HG02981 (cell line): ENCODE data around the gene SETDB2.
A peak's percentile ranks its signal among the peaks of the same experiment; 100 is the strongest.

Experiments
- ATAC-seq: cut with Tn5 transposase; IDR thresholded peaks from one replicate; pipeline ENCODE4 v1.9.1; 2021; ENCODE audit warnings: mild to moderate bottlenecking, moderate library complexity; ENCODE audit not compliant: unreplicated experiment

The SETDB2 gene

DNA sequence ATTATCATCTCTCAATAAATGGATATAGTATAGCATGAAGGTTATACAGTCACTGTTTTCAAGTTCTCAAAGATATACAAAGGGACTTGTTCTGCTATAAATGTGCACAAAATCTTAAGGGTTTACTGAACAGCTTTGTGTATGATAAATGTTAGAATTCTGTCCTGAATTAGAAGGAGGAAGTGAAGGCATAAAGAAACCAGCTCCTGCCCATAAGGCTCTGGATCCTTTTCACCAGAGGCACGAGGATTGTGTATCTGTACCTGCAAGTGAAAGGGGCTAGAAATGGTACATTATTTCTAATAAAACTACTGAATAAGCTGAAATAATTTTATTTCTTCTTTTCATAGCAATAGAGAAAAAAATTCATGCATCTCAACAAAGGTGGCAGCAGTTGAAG is 84.1 kb downstream of the SETDB2 start:
- no peak for ATAC-seq

DNA sequence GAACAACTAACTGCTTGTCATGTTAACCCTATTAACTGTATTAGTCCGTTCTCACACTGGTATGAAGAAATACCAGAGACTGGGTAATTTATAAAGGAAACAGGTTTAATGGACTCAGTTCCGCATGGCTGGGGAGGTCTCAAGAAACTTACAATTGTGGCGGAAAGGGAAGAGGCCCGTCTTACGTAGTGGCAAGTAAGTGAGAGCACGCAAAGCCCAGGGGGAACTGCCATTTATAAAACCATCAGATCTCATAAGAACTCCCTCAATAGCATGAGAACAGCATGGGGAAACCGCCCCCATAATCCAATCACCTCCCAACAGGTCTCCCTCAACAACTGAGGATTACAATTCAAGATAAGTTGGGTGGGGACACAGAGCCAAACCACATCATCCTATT is 86.4 kb downstream of the SETDB2 start:
- ATAC-seq = peak; percentile 82

DNA sequence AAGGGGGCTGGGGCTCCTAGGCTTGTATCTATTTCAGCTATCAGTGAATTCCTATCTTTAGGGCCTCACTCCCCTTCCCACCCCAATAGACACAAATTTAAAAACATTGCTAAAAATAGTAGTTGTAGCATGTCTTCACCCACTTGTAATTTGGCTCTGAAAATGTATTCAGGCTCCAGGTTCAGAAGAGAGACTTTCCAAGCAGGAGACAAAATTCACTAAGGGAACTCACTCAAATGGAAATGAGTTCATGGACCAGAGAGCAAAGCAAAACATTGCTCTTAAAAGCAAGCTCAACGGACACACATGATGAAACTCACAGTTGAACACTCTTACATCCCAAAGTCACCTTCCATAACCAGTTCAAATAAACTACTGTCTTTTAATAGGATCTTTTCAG is 88.5 kb downstream of the SETDB2 start:
- ATAC-seq = no peak

DNA sequence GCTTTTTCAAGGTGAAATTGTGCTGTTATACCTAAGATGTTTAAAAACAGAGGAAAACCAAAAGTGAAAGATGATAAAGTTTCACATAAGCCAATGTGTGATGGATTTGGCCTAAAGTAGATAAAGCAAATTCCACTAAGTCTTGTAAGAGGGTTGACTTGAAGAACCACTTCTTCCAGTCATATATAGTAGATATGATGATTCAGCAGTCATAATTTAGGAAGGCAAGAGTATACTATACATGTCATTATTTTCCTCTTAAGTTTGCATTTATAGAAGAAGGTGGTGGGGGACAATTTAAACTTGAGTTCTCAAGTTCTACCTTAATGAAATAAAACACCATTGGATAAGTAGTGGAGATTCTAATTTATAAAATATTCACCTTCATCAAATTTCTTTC is 88.9 kb downstream of the SETDB2 start:
- ATAC-seq = no peak

DNA sequence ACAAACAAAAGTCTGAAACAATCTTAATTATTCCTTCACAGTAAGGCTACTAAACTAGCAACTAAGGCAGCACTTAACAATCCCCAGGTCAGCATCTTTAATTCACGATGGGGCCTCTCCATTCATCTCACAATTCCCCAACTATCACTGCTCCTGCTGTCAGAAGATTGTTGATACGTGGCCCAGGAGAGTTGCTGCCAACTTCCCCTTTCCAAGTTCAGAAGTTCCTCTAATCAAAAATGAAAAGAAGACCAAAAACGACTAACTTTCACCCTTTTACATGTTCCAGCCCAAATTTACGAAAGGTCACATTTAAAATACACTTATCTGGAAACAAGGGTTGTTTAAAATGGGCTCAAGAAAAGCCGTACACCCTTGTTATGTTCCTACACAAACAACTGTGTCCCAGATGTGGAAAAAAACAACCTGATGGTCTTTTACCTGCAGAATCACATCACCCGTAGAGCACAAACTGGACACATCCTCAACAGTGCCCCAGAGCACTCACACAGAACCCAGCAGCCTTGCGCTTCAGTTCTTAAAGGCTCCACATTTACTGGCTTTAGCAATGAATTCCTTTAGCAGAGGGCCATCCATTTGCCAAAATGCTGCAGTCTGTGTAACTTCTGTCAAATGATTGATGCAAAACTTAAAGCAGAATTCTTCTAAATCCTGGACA is 89.7 kb downstream of the SETDB2 start:
- ATAC-seq = no peak

DNA sequence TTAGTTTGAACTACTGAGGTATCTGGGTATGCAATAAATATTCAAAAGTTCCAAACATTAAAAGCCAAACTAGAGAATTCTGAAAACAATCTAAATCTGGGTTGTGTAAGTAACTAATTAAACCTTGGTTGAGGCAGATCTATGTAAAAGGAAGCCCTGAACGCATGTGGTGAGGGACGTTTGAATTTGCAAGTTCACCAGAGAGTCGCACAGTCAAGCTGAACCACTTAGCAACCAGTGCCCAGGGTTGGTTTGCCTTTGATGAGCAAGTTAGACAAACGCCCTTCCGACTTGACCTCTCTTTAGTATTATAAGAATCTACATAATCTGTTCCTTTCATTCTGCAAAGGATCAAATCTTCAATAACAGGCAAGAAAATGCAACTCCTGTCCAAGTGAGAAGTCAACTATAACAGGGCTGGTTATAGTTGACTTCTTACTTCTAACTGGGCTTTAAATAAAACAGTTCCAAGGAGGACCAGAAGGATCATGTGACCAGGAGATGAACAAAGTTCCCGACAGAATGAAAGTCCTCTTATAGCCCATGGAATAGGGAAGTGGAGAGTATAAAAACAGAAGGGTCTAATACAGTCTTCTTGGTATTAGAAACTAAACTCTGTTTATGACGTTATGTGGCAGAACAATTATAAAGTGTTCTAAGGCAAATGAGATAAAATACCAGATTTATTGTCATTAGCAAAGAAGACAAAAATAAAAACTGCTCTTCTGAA is 92.2 kb downstream of the SETDB2 start:
- peak; percentile 66 for ATAC-seq

DNA sequence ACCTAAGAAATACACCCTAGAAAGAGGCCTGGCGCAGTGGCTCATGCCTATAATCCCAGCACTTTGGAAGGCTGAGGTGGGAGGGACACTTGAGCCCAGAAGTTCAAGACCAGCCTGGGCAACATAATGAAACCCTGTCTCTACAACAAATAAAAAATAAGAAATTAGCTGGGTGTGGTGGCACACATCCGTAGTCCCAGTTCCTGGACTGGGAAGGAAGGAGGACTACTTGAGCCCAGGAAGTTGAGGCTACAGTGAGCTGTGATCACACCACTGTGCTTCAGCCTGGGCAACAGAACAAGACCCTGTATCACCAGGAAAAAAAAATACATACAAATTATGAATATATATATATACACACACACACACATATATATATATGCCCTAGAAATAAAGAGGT is 94.3 kb downstream of the SETDB2 start:
- no peak for ATAC-seq

DNA sequence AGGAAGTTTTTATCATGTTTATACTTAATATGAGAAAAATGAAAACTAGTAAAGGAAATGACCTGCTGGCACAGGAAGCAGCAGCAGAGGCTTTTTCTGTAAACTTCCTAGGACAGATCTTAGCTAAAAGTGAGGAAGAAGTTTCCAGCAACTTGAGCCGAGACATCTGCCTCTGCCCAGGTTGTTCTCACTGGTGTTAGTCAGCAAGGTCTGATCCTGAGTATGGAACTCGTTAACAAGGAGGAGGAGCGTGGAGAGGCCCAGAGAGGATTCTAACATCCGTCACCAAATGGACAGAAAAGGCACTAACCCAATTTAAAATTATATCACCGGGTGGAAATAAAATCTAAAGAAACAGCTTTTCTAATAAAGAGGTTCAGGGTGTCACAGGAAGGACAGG is 95.2 kb downstream of the SETDB2 start:
- no peak for ATAC-seq

DNA sequence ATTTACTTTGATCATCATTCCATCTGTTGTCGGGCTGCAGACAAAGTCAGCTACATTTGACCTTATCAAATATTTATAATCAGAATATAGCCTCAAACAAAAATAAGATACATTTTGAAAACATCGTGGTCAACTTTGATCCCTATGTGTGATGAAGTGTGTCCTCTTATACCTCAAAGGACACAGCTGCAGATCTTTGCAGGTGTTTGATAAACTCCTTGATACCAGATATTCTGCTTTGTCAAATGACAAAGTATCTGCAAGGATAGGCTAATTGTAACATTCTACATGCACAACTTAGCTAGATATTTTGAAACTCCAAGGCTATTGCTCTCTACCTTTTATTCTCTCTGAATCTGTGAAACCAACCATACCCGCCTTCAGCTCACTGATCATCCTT is 95.7 kb downstream of the SETDB2 start:
- no peak for ATAC-seq

DNA sequence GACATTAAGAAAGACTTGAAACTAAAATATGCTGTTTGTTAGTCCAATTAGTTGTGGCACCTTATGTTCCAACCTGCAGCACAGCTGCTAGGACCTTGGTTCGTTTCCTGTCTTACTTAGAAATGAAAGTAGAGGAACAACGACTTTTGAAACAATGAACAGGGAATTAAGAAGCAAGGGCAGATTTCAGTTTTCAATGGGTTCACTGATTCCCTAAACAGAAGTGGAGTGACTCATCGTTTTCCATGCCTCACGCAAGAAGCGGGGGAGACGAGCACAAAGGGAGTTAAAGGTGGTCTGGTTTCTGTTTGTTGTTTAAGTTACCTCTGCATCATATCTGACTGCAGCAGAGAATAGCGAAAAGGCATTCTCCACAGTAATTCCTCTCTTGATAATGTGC is 96.5 kb downstream of the SETDB2 start:
- no peak for ATAC-seq

DNA sequence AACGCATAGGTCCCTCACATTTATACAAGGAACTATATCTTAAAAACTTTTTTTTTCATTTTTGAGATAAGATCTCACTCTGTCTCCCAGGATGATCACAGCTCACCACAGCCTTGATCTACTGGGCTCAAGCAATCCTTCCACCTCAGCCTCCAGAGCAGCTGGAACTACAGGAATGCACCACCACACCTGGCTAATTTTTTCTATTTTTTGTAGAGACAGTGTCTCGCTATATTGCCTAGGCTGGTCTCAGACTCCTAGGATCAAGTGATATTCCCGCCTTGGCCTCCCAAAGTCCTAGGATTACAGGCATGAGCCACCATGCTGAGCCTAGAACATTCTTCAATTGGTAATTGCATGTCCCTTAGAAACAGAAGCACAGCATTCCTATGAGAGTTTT is 99.6 kb downstream of the SETDB2 start:
- ATAC-seq = no peak
